ENCODE results near the gene KCNMA1.
A peak's percentile ranks its signal among the peaks of the same experiment; 100 is the strongest.
"Not testable (repeated sequence)": the region's sequence is repeated elsewhere in the genome, so short reads cannot be mapped to it uniquely, and the experiment has no call there.

KCNMA1 gene

GRCh38 chr10:77409697-77410471 lies 227.7 kb downstream of the KCNMA1 start:
- DNase-seq = peak; percentile 75

- no peak for DNase-seq
Measured at GRCh38 chr10:77408259-77408658, 229.3 kb downstream of the KCNMA1 start.

GRCh38 chr10:77406764-77407430 lies 230.7 kb downstream of the KCNMA1 start:
- peak; percentile 30 for DNase-seq

- DNase-seq = peak; percentile 73
Measured at GRCh38 chr10:77405771-77406241, 231.8 kb downstream of the KCNMA1 start.

GRCh38 chr10:77404810-77405209 lies 232.8 kb downstream of the KCNMA1 start:
- no peak for DNase-seq

GRCh38 chr10:77403761-77404160 lies 233.8 kb downstream of the KCNMA1 start:
- DNase-seq = no peak

GRCh38 chr10:77401683-77402082 lies 235.9 kb downstream of the KCNMA1 start:
- no peak for DNase-seq

- DNase-seq = peak; percentile 22
Measured at GRCh38 chr10:77400033-77400432, 237.6 kb downstream of the KCNMA1 start.

- DNase-seq = no peak
Measured at GRCh38 chr10:77398986-77399755, 238.4 kb downstream of the KCNMA1 start.

- DNase-seq = no peak
Measured at GRCh38 chr10:77398558-77398957, 239.1 kb downstream of the KCNMA1 start.

- DNase-seq = no peak
Measured at GRCh38 chr10:77397103-77397502, 240.5 kb downstream of the KCNMA1 start.

- DNase-seq = no peak
Measured at GRCh38 chr10:77396290-77396689, 241.3 kb downstream of the KCNMA1 start.

GRCh38 chr10:77393821-77394501 lies 243.6 kb downstream of the KCNMA1 start:
- DNase-seq = no peak

GRCh38 chr10:77393411-77393810 lies 244.2 kb downstream of the KCNMA1 start:
- no peak for DNase-seq

GRCh38 chr10:77392851-77393250 lies 244.8 kb downstream of the KCNMA1 start:
- no peak for DNase-seq

- DNase-seq = no peak
Measured at GRCh38 chr10:77392236-77392721, 245.3 kb downstream of the KCNMA1 start.

GRCh38 chr10:77391605-77392235 lies 245.9 kb downstream of the KCNMA1 start:
- peak; percentile 50 for DNase-seq

- DNase-seq = no peak
Measured at GRCh38 chr10:77390481-77390891, 247.1 kb downstream of the KCNMA1 start.

- no peak for DNase-seq
Measured at GRCh38 chr10:77388571-77389100, 249.0 kb downstream of the KCNMA1 start.

- not testable (repeated sequence) for DNase-seq
Measured at GRCh38 chr10:77387701-77388100, 249.9 kb downstream of the KCNMA1 start.

- no peak for DNase-seq
Measured at GRCh38 chr10:77387247-77387646, 250.4 kb downstream of the KCNMA1 start.

GRCh38 chr10:77386838-77387237 lies 250.8 kb downstream of the KCNMA1 start:
- DNase-seq = no peak

Data from COR-L47 (cell line).